Measurements from ENCODE around the gene SORCS2. TPM values are rescaled to one million over a fixed set of nuclear protein-coding genes. Genes with fewer than 3 reads are reported as not detected.

SORCS2 gene
- total and polyA plus RNA-seq, 2 donors = 2.2 to 2.7 TPM

GRCh38 chr4:7665321-7665720 is 473.0 kb downstream of the SORCS2 start:
- Histone ChIP-seq H3K4me1 (ENCODE audit: control insufficient read depth in 2 of 2, insufficient read depth in 2 of 2, low read length in 2 of 2) (no peaks in the 10 kb centered on the region), H3K36me3 (ENCODE audit: control insufficient read depth in 2 of 2, insufficient read depth in 2 of 2, low read length in 1 of 2) (no peaks in the 10 kb centered on the region), H3K4me3 (ENCODE audit: low read length in 2 of 2) (no peak overlapping the region), H3K27me3 (ENCODE audit: control insufficient read depth in 2 of 2, insufficient read depth in 1 of 2, low read length in 1 of 2) (no peaks in the 10 kb centered on the region), H3K9me3 (ENCODE audit: control insufficient read depth in 2 of 2, insufficient read depth in 1 of 2, low read length in 1 of 2) (no peaks in the 10 kb centered on the region), H3K27ac (ENCODE audit: low read depth in 1 of 2, low read length in 1 of 2) (no peak overlapping the region)
- WGBS = 94% methylated on average over 3 of the region's 3 CpGs
- no peak for DNase-seq (ENCODE audit: low read depth in 6 of 9, low spot score in 9 of 9)

- Histone ChIP-seq H3K27me3 (ENCODE audit: control insufficient read depth in 2 of 2, insufficient read depth in 1 of 2, low read length in 1 of 2) (no peaks in the 10 kb centered on the region), H3K9me3 (ENCODE audit: control insufficient read depth in 2 of 2, insufficient read depth in 1 of 2, low read length in 1 of 2) (no peaks in the 10 kb centered on the region), H3K36me3 (ENCODE audit: control insufficient read depth in 2 of 2, insufficient read depth in 2 of 2, low read length in 1 of 2) (no peaks in the 10 kb centered on the region), H3K27ac (ENCODE audit: low read depth in 1 of 2, low read length in 1 of 2) (no peak overlapping the region), H3K4me1 (ENCODE audit: control insufficient read depth in 2 of 2, insufficient read depth in 2 of 2, low read length in 2 of 2) (no peaks in the 10 kb centered on the region), H3K4me3 (ENCODE audit: low read length in 2 of 2) (no peak overlapping the region)
- 94% methylated on average over 15 of the region's 15 CpGs for WGBS
- no peak for DNase-seq (ENCODE audit: low read depth in 6 of 9, low spot score in 9 of 9)
Measured at GRCh38 chr4:7666011-7666410, 473.7 kb downstream of the SORCS2 start.

- no peaks in the 10 kb centered on the region for H3K4me1 ChIP-seq (ENCODE audit: control insufficient read depth in 2 of 2, insufficient read depth in 2 of 2, low read length in 2 of 2)
- no peak for DNase-seq (ENCODE audit: low read depth in 6 of 9, low spot score in 9 of 9)
- no peaks in the 10 kb centered on the region for H3K36me3 ChIP-seq (ENCODE audit: control insufficient read depth in 2 of 2, insufficient read depth in 2 of 2, low read length in 1 of 2)
- H3K27me3 ChIP-seq (ENCODE audit: control insufficient read depth in 2 of 2, insufficient read depth in 1 of 2, low read length in 1 of 2) = no peaks in the 10 kb centered on the region
- no peak overlapping the region for H3K4me3 ChIP-seq (ENCODE audit: low read length in 2 of 2)
- no peaks in the 10 kb centered on the region for H3K9me3 ChIP-seq (ENCODE audit: control insufficient read depth in 2 of 2, insufficient read depth in 1 of 2, low read length in 1 of 2)
- H3K27ac ChIP-seq (ENCODE audit: low read depth in 1 of 2, low read length in 1 of 2) = no peak overlapping the region
- 95% methylated on average over 6 of the region's 6 CpGs for WGBS
Measured at GRCh38 chr4:7666744-7667143, 474.4 kb downstream of the SORCS2 start.

GRCh38 chr4:7668271-7668670 is 475.9 kb downstream of the SORCS2 start:
- Histone ChIP-seq H3K27ac (ENCODE audit: low read depth in 1 of 2, low read length in 1 of 2) (no peak overlapping the region), H3K27me3 (ENCODE audit: control insufficient read depth in 2 of 2, insufficient read depth in 1 of 2, low read length in 1 of 2) (no peaks in the 10 kb centered on the region), H3K4me3 (ENCODE audit: low read length in 2 of 2) (no peak overlapping the region), H3K4me1 (ENCODE audit: control insufficient read depth in 2 of 2, insufficient read depth in 2 of 2, low read length in 2 of 2) (no peaks in the 10 kb centered on the region), H3K36me3 (ENCODE audit: control insufficient read depth in 2 of 2, insufficient read depth in 2 of 2, low read length in 1 of 2) (no peaks in the 10 kb centered on the region), H3K9me3 (ENCODE audit: control insufficient read depth in 2 of 2, insufficient read depth in 1 of 2, low read length in 1 of 2) (no peaks in the 10 kb centered on the region)
- 88% methylated on average over 4 of the region's 4 CpGs for WGBS
- DNase-seq (ENCODE audit: low read depth in 6 of 9, low spot score in 9 of 9) = no peak

- H3K27ac ChIP-seq (ENCODE audit: low read depth in 1 of 2, low read length in 1 of 2) = no peak overlapping the region
- H3K4me3 ChIP-seq (ENCODE audit: low read length in 2 of 2) = no peak overlapping the region
- no peaks in the 10 kb centered on the region for H3K27me3 ChIP-seq (ENCODE audit: control insufficient read depth in 2 of 2, insufficient read depth in 1 of 2, low read length in 1 of 2)
- H3K36me3 ChIP-seq (ENCODE audit: control insufficient read depth in 2 of 2, insufficient read depth in 2 of 2, low read length in 1 of 2) = no peaks in the 10 kb centered on the region
- no peak for DNase-seq (ENCODE audit: low read depth in 6 of 9, low spot score in 9 of 9)
- no peaks in the 10 kb centered on the region for H3K4me1 ChIP-seq (ENCODE audit: control insufficient read depth in 2 of 2, insufficient read depth in 2 of 2, low read length in 2 of 2)
- 86% methylated on average over 4 of the region's 4 CpGs for WGBS
- H3K9me3 ChIP-seq (ENCODE audit: control insufficient read depth in 2 of 2, insufficient read depth in 1 of 2, low read length in 1 of 2) = no peaks in the 10 kb centered on the region
Measured at GRCh38 chr4:7668826-7669225, 476.5 kb downstream of the SORCS2 start.

- Histone ChIP-seq H3K36me3 (ENCODE audit: control insufficient read depth in 2 of 2, insufficient read depth in 2 of 2, low read length in 1 of 2) (no peaks in the 10 kb centered on the region), H3K27me3 (ENCODE audit: control insufficient read depth in 2 of 2, insufficient read depth in 1 of 2, low read length in 1 of 2) (no peaks in the 10 kb centered on the region), H3K4me1 (ENCODE audit: control insufficient read depth in 2 of 2, insufficient read depth in 2 of 2, low read length in 2 of 2) (no peaks in the 10 kb centered on the region), H3K9me3 (ENCODE audit: control insufficient read depth in 2 of 2, insufficient read depth in 1 of 2, low read length in 1 of 2) (no peaks in the 10 kb centered on the region), H3K27ac (ENCODE audit: low read depth in 1 of 2, low read length in 1 of 2) (no peak overlapping the region), H3K4me3 (ENCODE audit: low read length in 2 of 2) (no peak overlapping the region)
- no peak for DNase-seq (ENCODE audit: low read depth in 6 of 9, low spot score in 9 of 9)
- 86% methylated on average over 4 of the region's 4 CpGs for WGBS
Measured at GRCh38 chr4:7672601-7673000, 480.3 kb downstream of the SORCS2 start.

- Histone ChIP-seq H3K36me3 (ENCODE audit: control insufficient read depth in 2 of 2, insufficient read depth in 2 of 2, low read length in 1 of 2) (no peaks in the 10 kb centered on the region), H3K4me3 (ENCODE audit: low read length in 2 of 2) (no peak overlapping the region), H3K27me3 (ENCODE audit: control insufficient read depth in 2 of 2, insufficient read depth in 1 of 2, low read length in 1 of 2) (no peaks in the 10 kb centered on the region), H3K27ac (ENCODE audit: low read depth in 1 of 2, low read length in 1 of 2) (no peak overlapping the region), H3K9me3 (ENCODE audit: control insufficient read depth in 2 of 2, insufficient read depth in 1 of 2, low read length in 1 of 2) (no peaks in the 10 kb centered on the region), H3K4me1 (ENCODE audit: control insufficient read depth in 2 of 2, insufficient read depth in 2 of 2, low read length in 2 of 2) (no peaks in the 10 kb centered on the region)
- DNase-seq (ENCODE audit: low read depth in 6 of 9, low spot score in 9 of 9) = no peak
- WGBS = 96% methylated on average over 9 of the region's 9 CpGs
Measured at GRCh38 chr4:7673121-7673520, 480.8 kb downstream of the SORCS2 start.

- Histone ChIP-seq H3K36me3 (ENCODE audit: control insufficient read depth in 2 of 2, insufficient read depth in 2 of 2, low read length in 1 of 2) (no peaks in the 10 kb centered on the region), H3K4me1 (ENCODE audit: control insufficient read depth in 2 of 2, insufficient read depth in 2 of 2, low read length in 2 of 2) (no peaks in the 10 kb centered on the region), H3K9me3 (ENCODE audit: control insufficient read depth in 2 of 2, insufficient read depth in 1 of 2, low read length in 1 of 2) (no peaks in the 10 kb centered on the region), H3K4me3 (ENCODE audit: low read length in 2 of 2) (no peak overlapping the region), H3K27me3 (ENCODE audit: control insufficient read depth in 2 of 2, insufficient read depth in 1 of 2, low read length in 1 of 2) (no peaks in the 10 kb centered on the region), H3K27ac (ENCODE audit: low read depth in 1 of 2, low read length in 1 of 2) (no peak overlapping the region)
- no peak for DNase-seq (ENCODE audit: low read depth in 6 of 9, low spot score in 9 of 9)
- WGBS = 87% methylated on average over 7 of the region's 7 CpGs
Measured at GRCh38 chr4:7674706-7675105, 482.4 kb downstream of the SORCS2 start.

GRCh38 chr4:7675136-7675535 is 482.8 kb downstream of the SORCS2 start:
- DNase-seq (ENCODE audit: low read depth in 6 of 9, low spot score in 9 of 9) = no peak
- 97% methylated on average over 6 of the region's 6 CpGs for WGBS
- Histone ChIP-seq H3K27me3 (ENCODE audit: control insufficient read depth in 2 of 2, insufficient read depth in 1 of 2, low read length in 1 of 2) (no peaks in the 10 kb centered on the region), H3K27ac (ENCODE audit: low read depth in 1 of 2, low read length in 1 of 2) (no peak overlapping the region), H3K36me3 (ENCODE audit: control insufficient read depth in 2 of 2, insufficient read depth in 2 of 2, low read length in 1 of 2) (no peaks in the 10 kb centered on the region), H3K4me3 (ENCODE audit: low read length in 2 of 2) (no peak overlapping the region), H3K4me1 (ENCODE audit: control insufficient read depth in 2 of 2, insufficient read depth in 2 of 2, low read length in 2 of 2) (no peaks in the 10 kb centered on the region), H3K9me3 (ENCODE audit: control insufficient read depth in 2 of 2, insufficient read depth in 1 of 2, low read length in 1 of 2) (no peaks in the 10 kb centered on the region)

All from thymus (tissue), 11 donors.